Liver (tissue), 9 donors: ENCODE data around the gene TOMM70. TPM values are rescaled to one million over a fixed set of nuclear protein-coding genes. Genes with fewer than 3 reads are reported as not detected.
"Not testable (repeated sequence)": the region's sequence is repeated elsewhere in the genome, so short reads cannot be mapped to it uniquely, and the experiment has no call there.

ENCODE experiments used
- DNase-seq: peaks from one replicate; pipeline ENCODE4 v3.0.0-alpha.2; 2017; ENCODE audit warnings: low spot score
- H3K27ac ChIP-seq, 2 donors: one replicate each; pipeline ENCODE4 v1.7.0; 2013; ENCODE audit warnings: inconsistent platforms in 2 of 2, low read length in 2 of 2, control low read depth in 1 of 2, low read depth in 1 of 2, mild to moderate bottlenecking in 1 of 2
- H3K27me3 ChIP-seq, 4 donors: one replicate each; pipeline versions ENCODE4 v1.6.1 to v1.7.0; 2013; ENCODE audit warnings: low read length in 3 of 4, inconsistent platforms in 1 of 4, mild to moderate bottlenecking in 1 of 4, moderate library complexity in 1 of 4; ENCODE audit not compliant: control insufficient read depth in 4 of 4, insufficient read depth in 4 of 4
- H3K36me3 ChIP-seq, 4 donors: one replicate each; pipeline versions ENCODE4 v1.6.1 to v1.7.0; 2013; ENCODE audit warnings: low read length in 3 of 4, mild to moderate bottlenecking in 3 of 4, low read depth in 1 of 4, moderate library complexity in 1 of 4; ENCODE audit not compliant: control insufficient read depth in 4 of 4, insufficient read depth in 3 of 4
- H3K4me1 ChIP-seq, 4 donors: one replicate each; pipeline versions ENCODE4 v1.6.1 to v1.7.0; 2013; ENCODE audit warnings: low read length in 3 of 4, mild to moderate bottlenecking in 3 of 4, moderate library complexity in 1 of 4; ENCODE audit not compliant: control insufficient read depth in 4 of 4, insufficient read depth in 4 of 4
- H3K4me3 ChIP-seq, 3 donors: one replicate each; pipeline versions ENCODE4 v1.6.1 to v1.7.0; 2013; ENCODE audit warnings: low read length in 3 of 3, control low read depth in 1 of 3, low read depth in 1 of 3, mild to moderate bottlenecking in 1 of 3
- H3K9ac ChIP-seq, 2 donors: one replicate each; pipeline ENCODE4 v1.7.0; 2013; ENCODE audit warnings: low read length in 2 of 2, mild to moderate bottlenecking in 2 of 2, moderate library complexity in 2 of 2, control low read depth in 1 of 2, low read depth in 1 of 2
- H3K9me3 ChIP-seq, 4 donors: one replicate each; pipeline versions ENCODE4 v1.6.1 to v1.7.0; 2013; ENCODE audit warnings: low read length in 3 of 4; ENCODE audit not compliant: control insufficient read depth in 4 of 4
- EGR1 ChIP-seq, 2 donors: IDR thresholded peaks; 2 replicates each; pipeline ENCODE4 v1.6.1; 2016 to 2018; ENCODE audit warnings: antibody characterized with exemption in 2 of 2, low read depth in 2 of 2
- FOXA1 ChIP-seq: IDR thresholded peaks from 2 replicates; pipeline ENCODE4 v1.6.1; 2016; ENCODE audit warnings: antibody characterized with exemption
- FOXA2 ChIP-seq: IDR thresholded peaks from 2 replicates; pipeline ENCODE4 v1.6.1; 2016; ENCODE audit warnings: antibody characterized with exemption
- GABPA ChIP-seq, 2 donors: IDR thresholded peaks in 1 of 2; conservative IDR thresholded peaks in 1 of 2; 2 replicates each; pipeline ENCODE4 v1.6.1; 2016; ENCODE audit warnings: antibody characterized with exemption in 2 of 2, mild to moderate bottlenecking in 1 of 2, moderate library complexity in 1 of 2
- HNF4A ChIP-seq, 2 donors: conservative IDR thresholded peaks; 2 replicates each; pipeline ENCODE4 v1.6.1; 2016; ENCODE audit warnings: antibody characterized with exemption in 2 of 2, mild to moderate bottlenecking in 2 of 2
- HNF4G ChIP-seq: IDR thresholded peaks from 2 replicates; pipeline ENCODE4 v1.6.1; 2016; ENCODE audit warnings: antibody characterized with exemption
- JUND ChIP-seq, 2 donors: IDR thresholded peaks; 2 replicates each; pipeline ENCODE4 v1.6.1; 2016; ENCODE audit warnings: antibody characterized with exemption in 2 of 2
- MAX ChIP-seq: IDR thresholded peaks from 2 replicates; pipeline ENCODE4 v1.6.1; 2016; ENCODE audit warnings: antibody characterized with exemption
- NR2F2 ChIP-seq: IDR thresholded peaks from 2 replicates; pipeline ENCODE4 v1.6.1; 2016; ENCODE audit warnings: antibody characterized with exemption
- RAD21 ChIP-seq, 2 donors: IDR thresholded peaks; 2 replicates each; pipeline ENCODE4 v1.6.1; 2016; ENCODE audit warnings: antibody characterized with exemption in 2 of 2, mild to moderate bottlenecking in 2 of 2
- REST ChIP-seq: IDR thresholded peaks from 2 replicates; pipeline ENCODE4 v1.6.1; 2016; ENCODE audit warnings: antibody characterized with exemption, mild to moderate bottlenecking
- RXRA ChIP-seq, 2 donors: IDR thresholded peaks; 2 replicates each; pipeline ENCODE4 v1.6.1; 2017 to 2018; ENCODE audit warnings: antibody characterized with exemption in 2 of 2, mild to moderate bottlenecking in 1 of 2
- SP1 ChIP-seq: IDR thresholded peaks from 2 replicates; pipeline ENCODE4 v1.6.1; 2018; ENCODE audit warnings: antibody characterized with exemption, mild to moderate bottlenecking
- TAF1 ChIP-seq: conservative IDR thresholded peaks from 2 replicates; pipeline ENCODE4 v1.6.1; 2016; ENCODE audit warnings: antibody characterized with exemption, mild to moderate bottlenecking
- YY1 ChIP-seq: IDR thresholded peaks from 2 replicates; pipeline ENCODE4 v1.6.1; 2016; ENCODE audit warnings: antibody characterized with exemption, mild to moderate bottlenecking
- ZBTB33 ChIP-seq: IDR thresholded peaks from 2 replicates; pipeline ENCODE4 v1.6.1; 2016; ENCODE audit warnings: antibody characterized with exemption
- WGBS: extraction: QIAGEN DNeasy Blood & Tissue Kit; methylation state at CpG from one replicate; pipeline ENCODE4 v1.1.7; 2013; 5-methylcytosine and 5-hydroxymethylcytosine counted together
- polyA plus RNA-seq, 2 donors: library from polyadenylated mRNA; stranded (reverse) in 1 of 2; unstranded in 1 of 2; fragments of 200-250 nt in 1 of 2; fragments of >200 nt in 1 of 2; fragmentation: Nextera tagmentation in 1 of 2; extraction: Ambion mirVana in 1 of 2; gene quantifications; one replicate each; pipeline versions ENCODE4 v1.2.1 to v1.2.3, GENCODE V29; 2013 to 2015
- total RNA-seq, 2 donors: library from RNA; depleted of rRNA; stranded (reverse); fragments of >200 nt; gene quantifications; one replicate each; pipeline ENCODE4 v1.2.3, GENCODE V29; 2014
- TF ChIP-seq, protein P1 (sequence below): IDR thresholded peaks from 2 replicates; pipeline ENCODE4 v1.6.1; 2016; ENCODE audit warnings: antibody characterized with exemption
- TF ChIP-seq, protein P2 (sequence below): fragments of 150-350 bp; IDR thresholded peaks from 2 replicates; pipeline ENCODE4 v1.5.1; 2017; ENCODE audit warnings: improper control_type of control experiment, low read depth, low read length; ENCODE audit not compliant: missing input control
- donor health status: healthy.
- donor health status: healthy.
- donor health status: healthy.
- donor health status: healthy.
- donor health status: healthy.

TOMM70 gene
- total and polyA plus RNA-seq, 4 donors: 16.7 to 55.8 (median 32.6) TPM

DNA sequence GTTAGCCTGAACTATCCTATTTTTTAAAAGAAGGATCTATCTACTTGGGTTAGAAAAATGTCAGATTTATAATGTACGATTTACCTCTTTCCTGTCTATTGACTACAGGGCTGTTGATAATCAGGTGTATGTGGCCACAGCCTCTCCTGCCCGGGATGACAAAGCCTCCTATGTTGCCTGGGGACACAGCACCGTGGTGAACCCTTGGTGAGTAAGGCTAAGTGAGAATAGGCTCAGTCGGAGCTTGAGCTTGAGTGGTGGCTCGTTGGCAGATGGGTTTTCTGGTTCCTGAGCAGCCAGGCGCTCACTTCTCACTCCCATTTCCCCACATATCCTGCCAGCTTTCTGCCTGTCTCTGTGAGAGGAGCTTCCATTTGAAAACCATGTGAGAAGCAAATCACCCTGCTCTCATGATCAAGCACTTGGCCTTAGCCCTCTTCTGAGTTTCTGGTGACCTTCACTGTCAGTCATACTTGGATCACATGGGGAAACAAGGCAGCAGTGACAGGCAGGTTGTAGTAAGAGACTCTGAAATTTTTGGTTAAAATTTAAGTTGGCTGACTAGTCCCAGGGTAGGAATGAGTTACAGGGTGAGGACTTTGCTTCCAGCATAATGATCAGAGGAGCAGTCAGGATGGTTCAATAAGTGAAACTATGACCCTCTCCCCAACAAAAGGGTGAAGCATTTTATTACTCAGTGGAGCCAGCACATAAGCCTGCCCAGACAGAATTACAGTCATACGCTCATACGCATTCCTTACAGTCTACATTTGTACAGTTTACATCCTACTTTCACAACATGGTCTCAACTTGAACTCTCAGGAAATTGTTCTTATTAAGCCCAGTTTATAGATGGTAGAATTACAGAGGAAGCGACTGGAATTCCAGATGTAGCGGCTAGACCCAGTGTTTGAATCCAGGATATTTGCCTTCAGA is 48.3 kb downstream of the TOMM70 start:
- H3K27ac ChIP-seq: peak overlapping the region; percentile 58 to 75
- H3K27me3 ChIP-seq: no peaks in the 10 kb centered on the region

DNA sequence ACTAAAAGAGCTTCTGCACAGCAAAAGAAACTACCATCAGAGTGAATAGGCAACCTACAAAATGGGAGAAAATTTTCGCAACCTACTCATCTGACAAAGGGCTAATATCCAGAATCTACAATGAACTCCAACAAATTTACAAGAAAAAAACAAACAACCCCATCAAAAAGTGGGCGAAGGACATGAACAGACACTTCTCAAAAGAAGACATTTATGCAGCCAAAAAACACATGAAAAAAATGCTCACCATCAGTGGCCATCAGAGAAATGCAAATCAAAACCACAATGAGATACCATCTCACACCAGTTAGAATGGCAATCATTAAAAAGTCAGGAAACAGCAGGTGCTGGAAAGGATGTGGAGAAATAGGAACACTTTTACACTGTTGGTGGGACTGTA is 49.1 kb downstream of the TOMM70 start:
- not testable (repeated sequence) for DNase-seq, H3K4me3 ChIP-seq, H3K27me3 ChIP-seq, H3K9ac ChIP-seq, H3K9me3 ChIP-seq
- peaks cover 0 to 16% (median 12%) of the 10 kb centered on the region in 4 donors for H3K4me1 ChIP-seq
- peaks cover 8 to 53% (median 45%) of the 10 kb centered on the region in 4 donors for H3K36me3 ChIP-seq
- H3K27ac ChIP-seq: peak overlapping the region in 1 of 2 donors; percentile 75
- 92% methylated on average over 2 of the region's 2 CpGs for WGBS

More for the DNA sequence above, 48.3 kb downstream of the TOMM70 start:
- DNase-seq: no peak
- H3K9ac ChIP-seq: no peak overlapping the region
- WGBS: 61% methylated on average over 10 of the region's 10 CpGs
- no peak for TF ChIP-seq EGR1 (IDR thresholded peaks at IDR 0.05; ENCODE audit: low read depth in 2 of 2)
- no peak for TF ChIP-seq YY1
- TF ChIP-seq, protein P1, sequence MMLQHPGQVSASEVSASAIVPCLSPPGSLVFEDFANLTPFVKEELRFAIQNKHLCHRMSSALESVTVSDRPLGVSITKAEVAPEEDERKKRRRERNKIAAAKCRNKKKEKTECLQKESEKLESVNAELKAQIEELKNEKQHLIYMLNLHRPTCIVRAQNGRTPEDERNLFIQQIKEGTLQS: no peak
- TF ChIP-seq ZBTB33: no peak
- peak; percentile 47 to 65 for TF ChIP-seq RXRA (IDR thresholded peaks at IDR 0.05)
- peak; percentile 79 to 87 for TF ChIP-seq HNF4A (conservative IDR thresholded peaks at IDR 0.05)
- TF ChIP-seq, protein P2, sequence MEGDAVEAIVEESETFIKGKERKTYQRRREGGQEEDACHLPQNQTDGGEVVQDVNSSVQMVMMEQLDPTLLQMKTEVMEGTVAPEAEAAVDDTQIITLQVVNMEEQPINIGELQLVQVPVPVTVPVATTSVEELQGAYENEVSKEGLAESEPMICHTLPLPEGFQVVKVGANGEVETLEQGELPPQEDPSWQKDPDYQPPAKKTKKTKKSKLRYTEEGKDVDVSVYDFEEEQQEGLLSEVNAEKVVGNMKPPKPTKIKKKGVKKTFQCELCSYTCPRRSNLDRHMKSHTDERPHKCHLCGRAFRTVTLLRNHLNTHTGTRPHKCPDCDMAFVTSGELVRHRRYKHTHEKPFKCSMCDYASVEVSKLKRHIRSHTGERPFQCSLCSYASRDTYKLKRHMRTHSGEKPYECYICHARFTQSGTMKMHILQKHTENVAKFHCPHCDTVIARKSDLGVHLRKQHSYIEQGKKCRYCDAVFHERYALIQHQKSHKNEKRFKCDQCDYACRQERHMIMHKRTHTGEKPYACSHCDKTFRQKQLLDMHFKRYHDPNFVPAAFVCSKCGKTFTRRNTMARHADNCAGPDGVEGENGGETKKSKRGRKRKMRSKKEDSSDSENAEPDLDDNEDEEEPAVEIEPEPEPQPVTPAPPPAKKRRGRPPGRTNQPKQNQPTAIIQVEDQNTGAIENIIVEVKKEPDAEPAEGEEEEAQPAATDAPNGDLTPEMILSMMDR: no peak
- peak in 1 of 2 donors; percentile 25 for TF ChIP-seq RAD21 (IDR thresholded peaks at IDR 0.05)
- no peak for TF ChIP-seq FOXA2
- peak; percentile 80 for TF ChIP-seq SP1
- no peak for TF ChIP-seq FOXA1
- peak; percentile 38 for TF ChIP-seq MAX
- TF ChIP-seq GABPA (IDR thresholded peaks at IDR 0.05 in 1 of 2, conservative IDR thresholded peaks at IDR 0.05 in 1 of 2): no peak
- no peak for TF ChIP-seq REST
- TF ChIP-seq NR2F2: peak; percentile 21
- TF ChIP-seq JUND (IDR thresholded peaks at IDR 0.05): peak in 1 of 2 donors; percentile 15
- TF ChIP-seq TAF1: no peak
- peak; percentile 59 for TF ChIP-seq HNF4G
- peaks cover 8 to 50% (median 44%) of the 10 kb centered on the region in 4 donors for H3K36me3 ChIP-seq
- peaks cover 0 to 16% (median 12%) of the 10 kb centered on the region in 4 donors for H3K4me1 ChIP-seq
- H3K9me3 ChIP-seq: no peaks in the 10 kb centered on the region
- H3K4me3 ChIP-seq: no peak overlapping the region
